Measurements from ENCODE around the gene S1PR1.

Gene S1PR1

GRCh38 chr1:101245246-101245927, 8.6 kb downstream of the S1PR1 start:
- no peak for DNase-seq (ENCODE audit: low read depth in 2 of 2)

- no peak for DNase-seq (ENCODE audit: low read depth in 2 of 2)
These were observed 10.8 kb downstream of the S1PR1 start for GRCh38 chr1:101247404-101248287.

DNA sequence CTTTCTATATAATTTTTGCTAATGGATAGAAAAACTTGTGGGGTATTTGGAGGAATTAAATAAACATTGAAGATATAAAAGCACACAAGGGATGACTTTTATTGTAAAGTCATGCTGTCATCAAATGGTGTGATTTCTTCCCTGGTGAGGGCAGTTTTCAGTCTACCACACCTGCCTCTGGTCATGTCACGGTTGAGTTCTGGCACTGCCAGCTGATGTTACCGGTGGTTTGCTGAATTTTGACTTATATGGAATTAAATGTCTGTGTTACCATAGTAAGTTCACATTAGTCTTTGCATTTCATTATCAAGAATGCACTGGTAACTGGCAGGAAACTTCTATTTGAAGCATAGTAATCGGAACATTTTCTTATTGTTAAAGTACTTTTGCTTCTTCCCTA, 13.4 kb downstream of the S1PR1 start:
- no peak for DNase-seq (ENCODE audit: low read depth in 2 of 2)

- no peak for DNase-seq (ENCODE audit: low read depth in 2 of 2)
These were observed 13.9 kb downstream of the S1PR1 start for GRCh38 chr1:101250656-101251272.

GRCh38 chr1:101251504-101251903, 14.7 kb downstream of the S1PR1 start:
- DNase-seq (ENCODE audit: low read depth in 2 of 2): no peak

GRCh38 chr1:101253976-101254674, 17.3 kb downstream of the S1PR1 start:
- DNase-seq (ENCODE audit: low read depth in 2 of 2): no peak

GRCh38 chr1:101257500-101258325, 20.9 kb downstream of the S1PR1 start:
- no peak for DNase-seq (ENCODE audit: low read depth in 2 of 2)

DNA sequence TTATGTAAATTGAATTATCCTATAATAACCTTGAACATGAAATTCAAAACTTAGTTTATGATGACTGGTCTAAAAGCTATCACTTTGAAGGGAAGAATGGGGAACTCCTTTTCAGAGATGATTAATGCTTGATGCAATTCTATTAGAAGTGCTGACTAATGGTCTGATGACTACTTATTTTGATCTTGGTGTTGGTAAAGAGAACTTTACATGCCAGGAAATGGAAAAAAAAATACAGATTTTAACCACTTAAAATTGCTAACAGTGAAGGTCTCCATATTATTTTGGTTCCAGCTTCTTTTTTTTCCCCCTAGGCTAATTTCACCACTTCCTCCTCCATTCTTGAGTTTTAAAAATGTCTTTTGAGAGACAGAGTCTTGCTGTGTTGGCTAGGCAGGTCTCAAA, 22.9 kb downstream of the S1PR1 start:
- DNase-seq (ENCODE audit: low read depth in 2 of 2): no peak

- no peak for DNase-seq (ENCODE audit: low read depth in 2 of 2)
These were observed 23.9 kb downstream of the S1PR1 start for GRCh38 chr1:101260556-101261350.

- DNase-seq (ENCODE audit: low read depth in 2 of 2): no peak
These were observed 24.8 kb downstream of the S1PR1 start for GRCh38 chr1:101261623-101262022.

DNA sequence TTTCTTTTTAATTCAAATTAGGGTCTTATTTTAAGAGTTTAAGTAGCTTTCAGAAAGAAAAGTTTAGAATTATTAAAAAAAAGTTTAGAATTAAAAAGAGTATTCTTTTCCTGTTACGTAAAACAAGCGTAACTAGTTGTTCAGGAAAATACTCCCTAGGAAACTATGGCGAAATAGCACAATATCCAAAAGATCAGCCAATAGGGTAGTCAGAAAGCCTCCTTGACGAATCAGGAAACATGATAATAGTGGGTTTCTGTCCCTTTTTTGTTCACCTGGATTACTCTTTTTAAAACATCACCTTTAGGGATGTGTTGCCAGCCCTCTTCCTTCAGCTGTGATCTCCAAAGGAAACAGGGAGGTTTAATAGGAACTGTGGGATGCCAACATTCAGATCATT, 25.2 kb downstream of the S1PR1 start:
- DNase-seq (ENCODE audit: low read depth in 2 of 2): no peak

- DNase-seq (ENCODE audit: low read depth in 2 of 2): no peak
These were observed 26.0 kb downstream of the S1PR1 start for GRCh38 chr1:101262630-101263348.

GRCh38 chr1:101264697-101265096, 27.9 kb downstream of the S1PR1 start:
- no peak for DNase-seq (ENCODE audit: low read depth in 2 of 2)

DNA sequence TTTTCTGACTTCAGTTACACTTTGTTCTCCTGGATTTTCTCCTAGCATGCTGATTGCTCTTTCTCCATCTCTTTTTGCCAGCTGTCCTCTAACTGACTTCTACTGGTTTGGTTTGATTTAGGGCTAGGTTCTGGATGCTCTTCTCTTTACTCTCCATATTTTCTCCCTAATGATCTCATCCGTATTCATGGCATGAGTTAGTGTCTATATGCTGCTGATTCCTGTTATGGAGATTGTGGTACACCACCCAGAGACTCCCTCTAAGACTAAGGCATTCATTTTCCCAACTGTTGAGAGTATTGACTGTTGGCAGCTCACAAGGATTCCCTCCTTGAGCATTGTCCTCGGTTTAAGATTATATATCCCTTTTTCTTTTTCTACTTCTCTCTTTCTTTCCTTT, 28.9 kb downstream of the S1PR1 start:
- no peak for DNase-seq (ENCODE audit: low read depth in 2 of 2)

DNA sequence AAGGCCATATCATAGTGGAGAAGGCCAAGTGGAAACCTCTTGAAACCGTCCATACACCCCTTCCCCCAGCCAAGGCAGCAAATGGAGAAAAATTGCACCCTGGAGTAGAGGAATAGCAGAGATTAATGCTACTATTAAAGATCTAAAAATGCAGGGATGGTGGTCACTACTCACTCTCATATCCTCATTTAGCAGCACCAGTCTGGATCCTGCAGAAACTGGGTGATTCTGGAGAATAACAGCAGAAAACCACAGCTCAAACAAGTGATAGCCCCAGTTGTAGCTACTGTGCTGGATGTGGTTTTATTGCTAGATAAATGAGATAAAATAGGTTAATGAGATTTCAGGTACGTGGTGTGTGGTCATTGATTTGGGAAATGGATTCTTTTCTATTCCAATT, 30.3 kb downstream of the S1PR1 start:
- DNase-seq (ENCODE audit: low read depth in 2 of 2): no peak

DNA sequence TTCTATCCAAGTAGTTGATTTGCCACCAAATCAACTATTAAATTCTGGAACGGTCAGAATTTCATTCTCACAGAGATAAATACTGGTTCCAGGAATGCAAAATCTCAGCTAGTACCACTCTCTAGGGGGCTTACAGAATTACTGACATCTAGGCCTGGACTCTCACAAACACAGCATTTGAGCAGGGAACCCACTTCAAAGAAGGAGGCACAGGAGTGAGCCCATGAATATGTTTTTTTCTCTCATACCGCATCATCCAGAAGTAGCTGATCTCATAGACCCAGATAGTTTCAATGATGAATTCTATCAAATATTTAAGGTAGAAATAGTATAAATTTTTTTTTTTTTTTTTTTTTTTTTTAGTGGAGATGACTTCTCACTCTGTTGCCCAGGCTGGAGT, 32.1 kb downstream of the S1PR1 start:
- no peak for DNase-seq (ENCODE audit: low read depth in 2 of 2)

DNA sequence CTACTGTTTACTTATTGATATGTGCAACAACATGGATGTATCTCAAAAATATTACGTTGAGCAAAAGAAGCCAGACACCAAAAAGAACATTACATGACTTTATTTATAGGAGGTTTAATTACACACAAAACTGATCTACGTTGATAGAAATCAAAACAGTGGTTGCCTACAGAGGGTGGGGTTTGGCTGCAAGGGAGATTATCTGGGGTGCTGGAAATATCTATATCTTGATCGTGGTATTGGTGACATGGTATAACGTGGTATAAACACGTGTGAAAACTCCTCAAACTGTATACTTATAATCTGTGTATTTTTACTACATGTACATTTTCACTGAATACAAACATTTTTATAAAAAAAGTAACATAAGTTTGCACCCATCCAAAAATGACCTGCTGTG, 38.9 kb downstream of the S1PR1 start:
- DNase-seq (ENCODE audit: low read depth in 2 of 2): no peak

- DNase-seq (ENCODE audit: low read depth in 2 of 2): no peak
These were observed 40.0 kb downstream of the S1PR1 start for GRCh38 chr1:101276818-101277217.

- no peak for DNase-seq (ENCODE audit: low read depth in 2 of 2)
These were observed 41.4 kb downstream of the S1PR1 start for GRCh38 chr1:101278238-101278637.

DNA sequence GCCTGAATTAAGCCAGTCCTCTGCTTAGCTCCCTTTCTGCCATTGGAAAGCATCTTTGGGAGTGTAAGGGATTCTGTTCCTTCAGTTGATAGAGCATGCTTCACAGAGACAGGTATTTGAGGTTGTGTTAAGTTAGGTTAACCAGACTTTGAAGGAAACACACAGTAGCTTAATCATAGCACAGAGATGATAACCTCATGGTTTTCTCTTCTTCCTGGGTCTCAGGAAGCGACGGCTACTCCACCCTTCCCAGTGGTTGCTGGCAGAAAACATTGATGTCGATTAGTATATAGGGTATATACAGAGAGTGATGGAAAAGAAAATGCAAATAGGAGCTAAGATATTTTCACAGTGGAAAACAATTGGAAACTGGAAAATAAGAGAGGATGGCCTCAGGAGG, 42.0 kb downstream of the S1PR1 start:
- no peak for DNase-seq (ENCODE audit: low read depth in 2 of 2)

Measured in stimulated activated CD8-positive, alpha-beta memory T cell treated with anti-CD3 and anti-CD28 coated beads, Interleukin-15, amount 100 ng/mL, for 4 hours (primary cell).